Measurements from ENCODE around the gene ZNF892. TPM values are rescaled to one million over a fixed set of nuclear protein-coding genes. Genes with fewer than 3 reads are reported as not detected.

ZNF892 gene
- total RNA-seq = 1 to 10 TPM; 2.7 to 3.1 TPM

DNA sequence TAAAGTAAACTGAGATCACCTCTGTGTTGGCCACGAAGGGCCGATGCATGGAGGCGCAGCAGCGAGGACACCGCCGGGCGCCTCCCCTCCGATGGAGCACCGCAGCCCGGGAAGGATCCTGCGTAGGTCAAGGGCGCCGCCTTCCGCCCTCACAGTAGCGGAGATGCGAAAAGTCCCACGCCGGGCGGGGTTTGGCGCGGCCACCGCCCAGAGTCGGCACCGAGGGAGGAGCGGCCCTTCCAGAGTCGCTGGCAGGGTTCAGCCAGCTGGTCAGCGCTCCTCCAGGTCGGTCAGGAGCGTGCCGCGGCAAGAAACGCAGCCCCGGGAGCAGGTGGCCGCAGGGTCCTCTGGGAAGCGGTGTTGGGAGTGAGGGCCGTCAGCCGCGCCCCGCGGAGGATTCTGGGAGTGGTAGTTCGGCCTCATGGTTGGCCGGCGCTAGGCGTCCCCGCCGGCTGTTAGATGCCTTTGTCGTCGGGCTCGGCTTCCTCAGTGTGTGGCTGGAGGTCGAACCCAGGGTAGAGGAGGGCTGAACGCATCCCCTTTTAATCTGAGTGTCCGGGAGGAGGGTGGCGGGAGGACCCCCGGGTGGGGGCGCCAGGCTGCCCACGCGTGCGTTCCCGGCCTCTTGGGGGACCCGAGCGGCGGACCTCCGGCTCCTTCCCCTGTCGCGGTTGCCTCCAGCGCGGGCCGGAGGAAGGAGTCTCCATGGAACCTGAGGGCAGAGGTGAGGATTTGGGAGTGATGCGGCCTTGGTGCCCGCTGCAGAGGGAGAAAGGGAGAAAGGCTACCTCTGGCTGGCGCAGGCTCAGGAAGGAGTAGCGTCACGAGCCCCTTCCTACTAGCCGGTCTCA, at the start of gene ZNF892:
TSS of gene ZNF892 (plus strand) at position 411 of the 851 bp plus-strand sequence. CDS start at position 706, 295 bp downstream.
- Mint-ChIP-seq H3K9me3 (peaks cover 25% of the 10 kb centered on the region), H3K36me3 (ENCODE audit: low read depth) (peaks cover 31% of the 10 kb centered on the region), H3K27ac (peak within 1 kb of the TSS; percentile 57), H3K4me3 (peak within 1 kb of the TSS; percentile 88), H3K27me3 (ENCODE audit: low read depth) (no peaks in the 10 kb centered on the region), H3K4me1 (ENCODE audit: low read depth) (peaks cover 12% of the 10 kb centered on the region)
- CTCF ChIA-PET = no interaction called here
- DNase-seq = peak; percentile 86
- intact Hi-C loops (cut with micrococcal nuclease) = loop anchor here (1.0 to 2.0 kb wide), 8 partner anchors 14 to 333 kb away; partner anchors contain the start of genes FAHD2A and ZNF2

- Mint-ChIP-seq H3K4me3 (peak overlapping the region; percentile 39), H3K27me3 (ENCODE audit: low read depth) (no peaks in the 10 kb centered on the region), H3K4me1 (ENCODE audit: low read depth) (peaks cover 10% of the 10 kb centered on the region), H3K27ac (no peak overlapping the region), H3K36me3 (ENCODE audit: low read depth) (peaks cover 44% of the 10 kb centered on the region), H3K9me3 (peaks cover 23% of the 10 kb centered on the region)
- no peak for DNase-seq
- intact Hi-C loops (cut with micrococcal nuclease) = no loop called here
- CTCF ChIA-PET = interaction anchor here (0.5 to 2.1 kb wide), 3 partner anchors 32 to 136 kb away, joined by 3 to 6 read pairs (median 3); no protein-coding TSS in a partner anchor
These were observed 48.9 kb upstream of the ZNF892 start for GRCh38 chr2:95158441-95158840.

- Mint-ChIP-seq H3K4me3 (peak overlapping the region; percentile 77), H3K9me3 (peaks cover 18% of the 10 kb centered on the region), H3K27ac (no peak overlapping the region), H3K27me3 (ENCODE audit: low read depth) (no peaks in the 10 kb centered on the region), H3K36me3 (ENCODE audit: low read depth) (peaks cover 39% of the 10 kb centered on the region), H3K4me1 (ENCODE audit: low read depth) (peaks cover 16% of the 10 kb centered on the region)
- intact Hi-C loops (cut with micrococcal nuclease) = loop anchor here (1.0 kb wide), 1 partner anchor 37 kb away; no protein-coding TSS in a partner anchor
- peak; percentile 22 for DNase-seq
- CTCF ChIA-PET = interaction anchor here (0.5 to 2.1 kb wide), 4 partner anchors 32 to 137 kb away, joined by 3 to 6 read pairs (median 4); no protein-coding TSS in a partner anchor
These were observed 48.3 kb upstream of the ZNF892 start for GRCh38 chr2:95158891-95159619.

- peak; percentile 60 for DNase-seq
- peaks cover 31% of the 10 kb centered on the region for H3K36me3 Mint-ChIP-seq (ENCODE audit: low read depth)
- CTCF ChIA-PET = interaction anchor here (1.2 to 2.1 kb wide), 3 partner anchors 31 to 137 kb away, joined by 3 to 6 read pairs (median 6); no protein-coding TSS in a partner anchor
- peaks cover 21% of the 10 kb centered on the region for H3K4me1 Mint-ChIP-seq (ENCODE audit: low read depth)
- H3K9me3 Mint-ChIP-seq = peaks cover 13% of the 10 kb centered on the region
- H3K27me3 Mint-ChIP-seq (ENCODE audit: low read depth) = no peaks in the 10 kb centered on the region
- intact Hi-C loops (cut with micrococcal nuclease) = loop anchor here (1.0 kb wide), 1 partner anchor 38 kb away; no protein-coding TSS in a partner anchor
- H3K27ac Mint-ChIP-seq = peak within 1 kb of the TSS; percentile 74
- peak within 1 kb of the TSS; percentile 83 for H3K4me3 Mint-ChIP-seq
These were observed 47.5 kb upstream of the ZNF892 start, which contains the start of gene ZNF514 for GRCh38 chr2:95159690-95160449. TSS of gene ZNF514 (minus strand) at chr2:95159848. CDS start at chr2:95153253, 6,595 bp downstream.

DNA sequence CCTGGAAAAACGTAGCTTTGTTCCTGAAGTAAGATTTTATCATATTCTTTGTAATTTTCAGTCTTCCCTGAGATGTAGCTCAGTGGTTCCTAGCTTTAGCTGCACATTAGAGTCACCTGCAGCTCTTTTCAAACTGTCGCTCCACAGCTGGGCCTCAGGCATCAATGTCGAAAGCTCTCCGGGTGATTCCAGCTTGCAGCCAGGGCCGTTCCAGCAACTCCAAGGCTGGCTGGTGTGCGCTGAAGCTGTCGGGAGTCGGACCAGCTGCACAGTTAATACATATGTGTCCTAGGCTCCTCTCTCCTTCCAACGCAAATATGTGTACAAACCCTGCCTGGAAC, 42.3 kb upstream of the ZNF892 start:
- Mint-ChIP-seq H3K27ac (peak overlapping the region; percentile 89), H3K4me1 (ENCODE audit: low read depth) (peaks cover 24% of the 10 kb centered on the region), H3K9me3 (peaks cover 3% of the 10 kb centered on the region)

GRCh38 chr2:95165371-95166064, 41.8 kb upstream of the ZNF892 start, which contains the start of gene ZNF2:
TSS of gene ZNF2 (plus strand) at chr2:95165809. CDS start at chr2:95176227, 10,418 bp downstream.
- Mint-ChIP-seq H3K4me1 (ENCODE audit: low read depth) (peaks cover 22% of the 10 kb centered on the region), H3K9me3 (peaks cover 3% of the 10 kb centered on the region)

More for the DNA sequence above, 42.3 kb upstream of the ZNF892 start:
- DNase-seq = no peak
- H3K4me3 Mint-ChIP-seq = peak overlapping the region; percentile 99
- CTCF ChIA-PET = interaction anchor here (0.9 to 2.7 kb wide), 5 partner anchors 44 to 141 kb away, joined by 3 to 10 read pairs (median 6); no protein-coding TSS in a partner anchor
- H3K27me3 Mint-ChIP-seq (ENCODE audit: low read depth) = no peaks in the 10 kb centered on the region
- peaks cover 14% of the 10 kb centered on the region for H3K36me3 Mint-ChIP-seq (ENCODE audit: low read depth)
- intact Hi-C loops (cut with micrococcal nuclease) = loop anchor here (1.0 kb wide), 5 partner anchors 42 to 237 kb away; partner anchors contain the start of genes FAHD2A and ZNF892

DNA sequence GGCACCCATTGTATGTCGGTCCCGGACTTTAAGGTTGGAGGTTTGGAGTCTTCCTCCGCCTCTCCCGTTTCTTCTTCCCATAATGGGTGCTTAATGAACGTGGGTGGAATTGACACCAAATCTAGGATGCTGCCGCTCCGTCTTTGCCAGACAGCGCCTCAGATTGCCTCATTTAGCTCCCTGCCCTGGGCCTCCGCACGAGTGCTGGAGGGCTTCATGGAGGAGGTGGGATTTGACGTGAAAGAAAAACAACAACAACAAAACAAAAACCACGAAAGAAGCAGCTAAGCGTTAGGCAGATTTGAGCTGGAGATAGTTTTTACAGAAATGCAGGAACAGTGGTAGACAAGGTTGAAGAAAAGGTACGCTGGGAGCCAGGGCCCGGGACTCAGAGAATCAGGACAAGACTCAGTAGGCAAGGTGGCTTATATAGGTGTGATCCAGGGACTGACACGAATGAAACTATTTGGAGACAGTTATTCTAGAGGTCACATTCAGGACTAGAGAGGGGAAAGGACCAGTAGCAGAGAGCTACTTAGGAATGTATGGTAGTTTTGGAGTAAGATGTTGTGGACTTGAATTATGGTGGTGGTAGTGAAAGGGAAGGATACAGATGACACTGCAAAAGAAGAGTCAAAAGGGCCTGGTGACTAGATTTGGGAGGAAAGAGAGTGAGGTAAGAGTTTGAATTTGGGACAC, 41.1 kb upstream of the ZNF892 start:
- H3K4me1 Mint-ChIP-seq (ENCODE audit: low read depth) = peaks cover 24% of the 10 kb centered on the region
- peak overlapping the region; percentile 89 for H3K27ac Mint-ChIP-seq
- DNase-seq = no peak
- H3K36me3 Mint-ChIP-seq (ENCODE audit: low read depth) = peaks cover 17% of the 10 kb centered on the region
- H3K27me3 Mint-ChIP-seq (ENCODE audit: low read depth) = no peaks in the 10 kb centered on the region
- intact Hi-C loops (cut with micrococcal nuclease) = no loop called here
- CTCF ChIA-PET = interaction anchor here (0.6 to 2.7 kb wide), 7 partner anchors 9 to 218 kb away, joined by 3 to 10 read pairs (median 4); no protein-coding TSS in a partner anchor
- H3K9me3 Mint-ChIP-seq = peaks cover 3% of the 10 kb centered on the region
- H3K4me3 Mint-ChIP-seq = peak overlapping the region; percentile 99

More at GRCh38 chr2:95165371-95166064, 41.8 kb upstream of the ZNF892 start, which contains the start of gene ZNF2:
- H3K36me3 Mint-ChIP-seq (ENCODE audit: low read depth) = peaks cover 15% of the 10 kb centered on the region
- DNase-seq = peak; percentile 99
- CTCF ChIA-PET = interaction anchor here (0.7 to 2.7 kb wide), 7 partner anchors 9 to 141 kb away, joined by 3 to 10 read pairs (median 5); no protein-coding TSS in a partner anchor
- H3K27ac Mint-ChIP-seq = peak within 1 kb of the TSS; percentile 89
- H3K27me3 Mint-ChIP-seq (ENCODE audit: low read depth) = no peaks in the 10 kb centered on the region
- intact Hi-C loops (cut with micrococcal nuclease) = loop anchor here (1.0 kb wide), 5 partner anchors 42 to 237 kb away; partner anchors contain the start of genes FAHD2A and ZNF892
- H3K4me3 Mint-ChIP-seq = peak within 1 kb of the TSS; percentile 99

DNA sequence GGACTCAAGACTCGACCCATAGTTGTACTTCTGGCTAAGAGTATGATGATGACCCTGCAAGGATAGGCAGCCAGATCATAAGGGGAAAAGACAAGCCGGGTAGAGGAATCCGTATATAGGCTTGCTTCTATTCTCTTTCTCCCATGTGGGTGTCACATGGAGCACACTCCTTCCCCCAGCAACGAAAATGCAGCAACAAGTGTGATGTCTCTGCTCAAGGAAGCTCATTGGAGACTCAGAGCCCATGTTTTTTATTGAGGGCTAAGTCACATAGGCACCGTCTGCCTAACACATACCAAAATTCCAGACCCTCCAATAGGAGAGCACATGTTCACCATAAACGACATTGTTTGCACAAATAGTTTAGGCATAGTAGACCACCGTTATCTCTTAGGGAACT, 35.4 kb upstream of the ZNF892 start:
- DNase-seq = no peak
- H3K27ac Mint-ChIP-seq = no peak overlapping the region
- H3K4me1 Mint-ChIP-seq (ENCODE audit: low read depth) = peaks cover 5% of the 10 kb centered on the region
- CTCF ChIA-PET = interaction anchor here (0.6 kb wide), 1 partner anchor 50 kb away, joined by 4 read pairs; the partner anchor contains the start of gene MRPS5
- H3K4me3 Mint-ChIP-seq = no peak overlapping the region
- no peaks in the 10 kb centered on the region for H3K27me3 Mint-ChIP-seq (ENCODE audit: low read depth)
- H3K9me3 Mint-ChIP-seq = peaks cover 3% of the 10 kb centered on the region
- intact Hi-C loops (cut with micrococcal nuclease) = no loop called here
- H3K36me3 Mint-ChIP-seq (ENCODE audit: low read depth) = peaks cover 37% of the 10 kb centered on the region

- Mint-ChIP-seq H3K4me3 (no peak overlapping the region), H3K27me3 (ENCODE audit: low read depth) (no peaks in the 10 kb centered on the region), H3K9me3 (peaks cover 6% of the 10 kb centered on the region), H3K36me3 (ENCODE audit: low read depth) (peaks cover 52% of the 10 kb centered on the region), H3K4me1 (ENCODE audit: low read depth) (peaks cover 4% of the 10 kb centered on the region), H3K27ac (no peak overlapping the region)
- CTCF ChIA-PET = interaction anchor here (1.1 kb wide), 1 partner anchor 8 kb away, joined by 3 read pairs; no protein-coding TSS in a partner anchor
- intact Hi-C loops (cut with micrococcal nuclease) = no loop called here
- no peak for DNase-seq
These were observed 33.2 kb upstream of the ZNF892 start for GRCh38 chr2:95174031-95174542.

DNA sequence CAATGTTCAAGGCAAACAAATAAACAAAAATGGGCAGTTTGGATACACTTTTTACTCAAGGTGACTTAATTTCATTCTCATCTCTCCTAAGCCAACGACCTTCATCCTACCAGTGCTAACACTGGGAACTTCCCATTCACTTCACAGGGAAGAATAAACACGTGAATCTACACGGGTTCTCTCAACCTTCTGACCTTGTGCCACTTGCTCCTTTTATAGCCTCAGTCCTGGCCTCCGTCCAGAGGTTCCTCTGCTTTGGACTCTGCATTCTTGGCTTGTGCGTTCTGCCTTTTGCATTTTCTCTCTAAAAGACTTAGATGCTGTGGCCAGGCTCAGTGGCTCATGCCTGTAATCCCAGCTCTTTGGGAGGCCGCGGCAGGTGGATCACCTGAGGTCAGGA, 27.9 kb upstream of the ZNF892 start:
- intact Hi-C loops (cut with micrococcal nuclease) = no loop called here
- CTCF ChIA-PET = no interaction called here
- Mint-ChIP-seq H3K36me3 (ENCODE audit: low read depth) (peaks cover 85% of the 10 kb centered on the region), H3K27ac (no peak overlapping the region), H3K4me1 (ENCODE audit: low read depth) (no peaks in the 10 kb centered on the region), H3K9me3 (peaks cover 41% of the 10 kb centered on the region), H3K27me3 (ENCODE audit: low read depth) (no peaks in the 10 kb centered on the region), H3K4me3 (no peak overlapping the region)
- no peak for DNase-seq

Data from activated naive CD4-positive, alpha-beta T cell treated with anti-CD3 and anti-CD28 coated beads for 36 hours (primary cell).